ENCODE data around the gene UBL3.
A peak's percentile ranks its signal among the peaks of the same experiment; 100 is the strongest.

Gene UBL3

GRCh38 chr13:29760544-29760943, 89.9 kb downstream of the UBL3 start:
- TF ChIP-seq CTCF (conservative IDR thresholded peaks at IDR 0.05): no peak

GRCh38 chr13:29758531-29759114, 91.8 kb downstream of the UBL3 start:
- no peak overlapping the region for H3K27ac ChIP-seq
- TF ChIP-seq CTCF (conservative IDR thresholded peaks at IDR 0.05): no peak

More at GRCh38 chr13:29760544-29760943, 89.9 kb downstream of the UBL3 start:
- peak overlapping the region; percentile 56 for H3K27ac ChIP-seq

GRCh38 chr13:29756506-29756905, 93.9 kb downstream of the UBL3 start:
- no peak for TF ChIP-seq CTCF (conservative IDR thresholded peaks at IDR 0.05)
- H3K27ac ChIP-seq: no peak overlapping the region

GRCh38 chr13:29754473-29754806, 96.0 kb downstream of the UBL3 start:
- no peak for TF ChIP-seq CTCF (conservative IDR thresholded peaks at IDR 0.05)
- H3K27ac ChIP-seq: peak overlapping the region; percentile 23; the same call in 1 of the 2 replicates

- no peak for TF ChIP-seq CTCF (conservative IDR thresholded peaks at IDR 0.05)
- peak overlapping the region; percentile 23; the same call in 1 of the 2 replicates for H3K27ac ChIP-seq
Measured at GRCh38 chr13:29753618-29754472, 96.6 kb downstream of the UBL3 start.

GRCh38 chr13:29752175-29752574, 98.2 kb downstream of the UBL3 start:
- TF ChIP-seq CTCF (conservative IDR thresholded peaks at IDR 0.05): no peak
- H3K27ac ChIP-seq: no peak overlapping the region

- no peak for TF ChIP-seq CTCF (conservative IDR thresholded peaks at IDR 0.05)
Measured at GRCh38 chr13:29750183-29750530, 100.3 kb downstream of the UBL3 start.

More at GRCh38 chr13:29750183-29750530, 100.3 kb downstream of the UBL3 start:
- H3K27ac ChIP-seq: no peak overlapping the region
